Tibial artery (tissue), 4 donors: ENCODE measurements around the gene TTC7B.

Experiments
- DNase-seq, 2 donors: peaks; one replicate each; pipeline ENCODE4 v3.0.0-alpha.2; 2019
- H3K27ac ChIP-seq, 2 donors: fragments of 200-600 bp; sonication (generic) in 1 of 2; 1 replicate in 1 of 2; 2 replicates in 1 of 2; pipeline ENCODE4 v1.5.1; 2018 to 2019; ENCODE audit warnings: mild to moderate bottlenecking in 1 of 2
- H3K27me3 ChIP-seq, 2 donors: fragments of 200-600 bp; sonication (generic) in 1 of 2; one replicate each; pipeline versions ENCODE4 v1.5.1 to v1.6.0; 2016 to 2019
- H3K36me3 ChIP-seq, 3 donors: fragments of 200-600 bp; sonication (generic) in 2 of 3; one replicate each; pipeline ENCODE4 v1.5.1; 2016 to 2019; ENCODE audit warnings: mild to moderate bottlenecking in 2 of 3
- H3K4me1 ChIP-seq, 4 donors: fragments of 200-600 bp; sonication (generic) in 2 of 4; 1 replicate in 3 of 4; 2 replicates in 1 of 4; pipeline ENCODE4 v1.5.1; 2016 to 2019
- H3K4me3 ChIP-seq, 2 donors: fragments of 200-600 bp; sonication (generic) in 1 of 2; 1 replicate in 1 of 2; 2 replicates in 1 of 2; pipeline ENCODE4 v1.5.1; 2018 to 2019; ENCODE audit warnings: mild to moderate bottlenecking in 2 of 2
- H3K9me3 ChIP-seq, 3 donors: fragments of 200-600 bp; sonication (generic) in 1 of 3; one replicate each; pipeline ENCODE4 v1.5.1; 2016 to 2019
- CTCF ChIP-seq, 2 experiments: fragments of 200-600 bp in 1 of 2; fragments of 450-650 bp in 1 of 2; IDR thresholded peaks; one replicate each; pipeline ENCODE4 v1.5.1; 2017 to 2019; ENCODE audit warnings: antibody characterized with exemption in 2 of 2, mild to moderate bottlenecking in 1 of 2, moderate library complexity in 1 of 2
- intact Hi-C: fragments of 100-400 bp; cut with DNase I; formaldehyde crosslinking; loops from one replicate; pipeline ENCODE4 v1.15.0; 2023; ENCODE audit warnings: low total_unique reads

The TTC7B gene

GRCh38 chr14:90677484-90678050 lies 138.7 kb downstream of the TTC7B start:
- Histone ChIP-seq H3K27me3 (no peaks in the 10 kb centered on the region), H3K9me3 (no peaks in the 10 kb centered on the region), H3K36me3 (no peaks in the 10 kb centered on the region), H3K4me3 (no peak overlapping the region), H3K27ac (peak overlapping the region; percentile 48 to 91), H3K4me1 (peaks cover 3 to 41% (median 22%) of the 10 kb centered on the region in 4 donors)
- intact Hi-C loops: loop anchor here (10.0 kb wide), 2 partner anchors 53 to 153 kb away; no protein-coding TSS in a partner anchor
- no peak for TF ChIP-seq CTCF (IDR thresholded peaks at IDR 0.05)
- DNase-seq: no peak

- H3K27ac ChIP-seq: peak overlapping the region; percentile 89 to 91
- no peak for DNase-seq
- no peak overlapping the region for H3K4me3 ChIP-seq
- intact Hi-C loops: loop anchor here (10.0 kb wide), 2 partner anchors 52 to 152 kb away; no protein-coding TSS in a partner anchor
- TF ChIP-seq CTCF (IDR thresholded peaks at IDR 0.05): no peak
- H3K36me3 ChIP-seq: no peaks in the 10 kb centered on the region
- H3K27me3 ChIP-seq: no peaks in the 10 kb centered on the region
- no peaks in the 10 kb centered on the region for H3K9me3 ChIP-seq
- peaks cover 3 to 45% (median 23%) of the 10 kb centered on the region in 4 donors for H3K4me1 ChIP-seq
Observed at GRCh38 chr14:90676912-90677311, 139.3 kb downstream of the TTC7B start.

GRCh38 chr14:90676356-90676755 lies 139.9 kb downstream of the TTC7B start:
- Histone ChIP-seq H3K36me3 (no peaks in the 10 kb centered on the region), H3K4me3 (no peak overlapping the region), H3K4me1 (peaks cover 3 to 50% (median 26%) of the 10 kb centered on the region in 4 donors), H3K9me3 (no peaks in the 10 kb centered on the region), H3K27ac (peak overlapping the region; percentile 89 to 91), H3K27me3 (no peaks in the 10 kb centered on the region)
- TF ChIP-seq CTCF (IDR thresholded peaks at IDR 0.05): no peak
- no peak for DNase-seq
- intact Hi-C loops: loop anchor here (10.0 kb wide), 2 partner anchors 52 to 152 kb away; no protein-coding TSS in a partner anchor

- Histone ChIP-seq H3K36me3 (no peaks in the 10 kb centered on the region), H3K27me3 (no peaks in the 10 kb centered on the region), H3K9me3 (no peaks in the 10 kb centered on the region), H3K4me3 (peak overlapping the region in 1 of 2 donors; percentile 5), H3K4me1 (peaks cover 3 to 60% (median 32%) of the 10 kb centered on the region in 4 donors), H3K27ac (peak overlapping the region; percentile 89 to 91)
- DNase-seq: peak; percentile 67 to 90
- no peak for TF ChIP-seq CTCF (IDR thresholded peaks at IDR 0.05)
- intact Hi-C loops: loop anchor here (10.0 kb wide), 2 partner anchors 51 to 151 kb away; no protein-coding TSS in a partner anchor
Observed at GRCh38 chr14:90675399-90675798, 140.8 kb downstream of the TTC7B start.

GRCh38 chr14:90674716-90675115 lies 141.5 kb downstream of the TTC7B start:
- no peaks in the 10 kb centered on the region for H3K9me3 ChIP-seq
- H3K4me1 ChIP-seq: peaks cover 3 to 60% (median 32%) of the 10 kb centered on the region in 4 donors
- no peaks in the 10 kb centered on the region for H3K27me3 ChIP-seq
- no peak overlapping the region for H3K4me3 ChIP-seq
- no peaks in the 10 kb centered on the region for H3K36me3 ChIP-seq
- no peak for DNase-seq
- no peak for TF ChIP-seq CTCF (IDR thresholded peaks at IDR 0.05)
- peak overlapping the region; percentile 89 to 91 for H3K27ac ChIP-seq
- intact Hi-C loops: loop anchor here (10.0 kb wide), 2 partner anchors 50 to 150 kb away; no protein-coding TSS in a partner anchor
